Left lobe of liver (tissue), 2 donors: ENCODE data around the gene SALL2. TPM values are rescaled to one million over a fixed set of nuclear protein-coding genes. Genes with fewer than 3 reads are reported as not detected.
"Not testable (repeated sequence)": the region's sequence is repeated elsewhere in the genome, so short reads cannot be mapped to it uniquely, and the experiment has no call there.

Experiments used
- ATAC-seq: fragments of 200-7000 bp; cut with Tn5 transposase; one replicate; pipeline ENCODE4 v1.9.1; 2020; ENCODE audit warnings: mild to moderate bottlenecking, moderate library complexity
- DNase-seq: peaks from one replicate; pipeline ENCODE4 v3.0.0-alpha.2; 2020; ENCODE audit warnings: low spot score
- total RNA-seq: library from RNA; stranded (reverse); gene quantifications from one replicate; pipeline ENCODE4 v1.2.1, GENCODE V29; 2021
- donor health status: DM: no; HTN: no; CAD: no; lungs with moderate emphysema.
- donor health status: DM: no; HTN: yes; CAD: no.

The SALL2 gene
- total RNA-seq, result 0.68 TPM

DNA sequence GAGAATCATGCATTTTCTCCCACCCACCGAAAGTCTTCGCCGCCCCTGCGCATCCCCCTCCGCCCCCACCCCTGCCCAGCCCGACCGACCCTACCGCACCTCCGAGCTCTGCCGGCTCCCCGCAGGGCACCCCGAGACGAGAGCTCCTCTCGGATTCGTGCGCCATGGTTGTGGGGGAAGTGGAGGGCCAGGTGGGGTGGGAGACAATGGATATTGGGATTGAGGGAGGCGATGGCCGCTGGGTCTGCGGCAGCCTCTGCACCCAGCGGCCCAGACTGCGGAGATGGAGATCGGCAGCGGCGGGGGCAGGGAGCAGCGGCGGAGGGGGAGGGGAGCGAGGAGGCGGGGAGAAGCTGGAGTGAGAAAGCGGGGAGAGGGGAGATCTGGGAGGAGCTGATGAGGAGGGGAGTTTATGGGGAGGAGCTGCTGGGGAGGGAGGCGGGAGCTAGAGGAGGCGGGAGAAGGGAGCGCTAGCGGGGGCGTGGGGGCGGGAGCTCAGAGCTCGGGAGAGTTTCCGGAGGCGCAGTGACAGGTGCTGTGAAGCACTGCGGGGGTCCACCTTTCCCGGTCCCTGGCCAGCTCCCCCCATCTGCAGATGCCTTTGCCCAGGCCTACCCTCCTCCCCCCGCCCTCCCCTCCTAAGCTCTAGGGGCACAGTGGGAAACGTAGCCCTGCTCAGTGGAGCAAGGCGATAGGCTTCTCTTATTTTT, at the start of gene SALL2:
Gene SALL2 (minus strand): TSS at position 385 of the 710 bp plus-strand sequence. CDS start 219 bp downstream, at position 166.
- ATAC-seq, result peak; percentile 86
- peak; percentile 52 for DNase-seq

DNA sequence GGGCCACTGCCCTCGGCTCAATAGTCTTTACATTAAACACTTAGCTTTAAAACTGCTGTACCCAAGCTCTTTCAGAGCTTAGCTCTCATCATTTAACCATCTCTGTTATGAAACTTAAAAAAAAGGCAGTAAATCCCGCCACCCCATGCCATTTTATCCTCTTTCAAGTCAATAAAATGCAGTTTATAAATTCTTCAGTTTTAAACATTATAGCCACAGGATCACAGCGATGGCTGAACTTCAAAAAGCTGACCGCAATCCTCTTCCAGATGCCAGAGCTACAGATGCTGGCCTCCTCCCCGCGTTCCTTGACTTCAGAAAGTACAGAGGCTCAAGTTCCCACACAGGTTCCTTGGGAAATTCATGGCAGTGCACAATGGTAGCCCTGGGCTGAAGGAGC, 49.5 kb upstream of the SALL2 start:
- ATAC-seq (no peak), DNase-seq (no peak)

DNA sequence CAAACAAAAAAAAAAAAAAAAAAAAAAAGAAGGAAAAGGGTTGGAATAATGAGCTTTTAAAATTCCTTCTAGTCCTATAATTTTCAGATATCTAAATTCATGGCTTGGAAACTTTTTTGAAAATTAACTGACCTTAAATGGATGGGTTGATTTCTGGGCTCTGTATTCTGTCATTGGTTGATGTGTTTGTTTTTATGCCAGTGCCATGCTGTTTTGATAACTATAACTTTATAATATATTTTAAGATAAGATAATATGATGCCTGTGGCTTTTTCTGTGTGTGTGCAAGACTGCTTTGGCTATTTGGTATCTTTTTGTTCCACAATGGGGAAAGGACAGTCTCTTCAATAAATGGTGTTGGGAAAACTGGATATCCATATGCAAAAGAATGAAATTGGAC, 46.5 kb upstream of the SALL2 start:
- ATAC-seq, result no peak

DNA sequence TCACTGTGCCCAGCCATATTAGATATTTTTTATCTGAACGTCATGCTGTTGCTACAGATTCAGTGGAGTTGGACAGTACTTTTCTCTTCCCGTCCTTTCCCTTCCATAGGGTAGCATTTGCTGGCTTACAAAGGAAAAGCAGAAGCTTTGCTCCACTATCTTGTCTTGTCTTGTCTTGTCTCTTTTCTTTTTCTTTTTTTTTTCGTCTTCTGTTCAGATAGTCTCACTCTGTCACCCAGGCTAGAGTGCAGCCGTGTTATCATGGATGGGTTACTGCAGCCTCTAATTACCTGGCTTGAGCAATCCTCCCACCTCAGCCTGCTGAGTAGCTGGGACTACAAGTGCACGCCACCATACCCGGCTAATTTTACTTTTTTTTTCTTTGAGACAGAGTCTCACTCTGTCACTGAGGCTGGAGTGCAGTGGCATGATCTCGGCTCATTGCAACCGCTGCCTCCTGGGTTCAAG, 32.6 kb upstream of the SALL2 start:
- no peak for ATAC-seq
- no peak for DNase-seq

More for the DNA sequence above, 46.5 kb upstream of the SALL2 start:
- DNase-seq, result no peak

DNA sequence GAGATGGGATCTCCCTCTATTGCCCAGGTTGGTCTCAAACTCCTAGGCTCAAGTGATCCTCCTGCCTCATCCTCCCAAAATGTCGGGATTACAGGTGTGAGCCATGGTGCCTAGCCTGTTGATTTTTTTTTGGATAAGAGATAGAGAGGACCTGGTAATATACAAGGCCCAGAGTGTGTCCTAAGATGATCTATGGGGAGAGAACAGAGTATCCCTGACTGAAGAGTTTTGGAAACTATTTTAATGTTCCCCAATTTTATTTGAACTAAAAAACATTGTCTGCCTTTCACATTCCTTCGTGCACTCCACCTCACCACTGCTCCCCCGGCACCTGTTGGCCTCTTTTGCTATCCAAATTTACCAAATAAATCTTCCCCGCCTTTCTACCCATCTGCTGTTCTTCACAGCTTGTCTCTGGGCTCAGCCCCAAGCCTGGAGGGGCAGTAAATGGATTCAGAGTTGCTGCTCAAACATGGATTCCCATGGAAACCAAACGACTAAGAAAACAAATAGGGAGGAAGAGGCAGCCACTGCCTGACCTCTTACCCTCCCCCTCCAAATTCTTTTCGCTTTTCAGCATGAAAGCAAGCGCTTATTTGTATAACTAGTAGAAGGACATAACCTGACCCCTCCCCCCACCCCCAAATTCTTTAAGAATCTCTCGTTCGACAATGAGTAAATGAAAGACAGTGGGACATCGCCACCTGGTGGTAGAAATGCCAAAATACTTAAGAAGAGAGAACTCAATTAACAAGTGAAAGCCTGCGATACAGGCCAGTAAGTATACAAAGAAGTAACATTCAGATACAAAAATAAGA, 31.1 kb upstream of the SALL2 start:
- peak; percentile 97 for ATAC-seq
- DNase-seq, result peak; percentile 60

DNA sequence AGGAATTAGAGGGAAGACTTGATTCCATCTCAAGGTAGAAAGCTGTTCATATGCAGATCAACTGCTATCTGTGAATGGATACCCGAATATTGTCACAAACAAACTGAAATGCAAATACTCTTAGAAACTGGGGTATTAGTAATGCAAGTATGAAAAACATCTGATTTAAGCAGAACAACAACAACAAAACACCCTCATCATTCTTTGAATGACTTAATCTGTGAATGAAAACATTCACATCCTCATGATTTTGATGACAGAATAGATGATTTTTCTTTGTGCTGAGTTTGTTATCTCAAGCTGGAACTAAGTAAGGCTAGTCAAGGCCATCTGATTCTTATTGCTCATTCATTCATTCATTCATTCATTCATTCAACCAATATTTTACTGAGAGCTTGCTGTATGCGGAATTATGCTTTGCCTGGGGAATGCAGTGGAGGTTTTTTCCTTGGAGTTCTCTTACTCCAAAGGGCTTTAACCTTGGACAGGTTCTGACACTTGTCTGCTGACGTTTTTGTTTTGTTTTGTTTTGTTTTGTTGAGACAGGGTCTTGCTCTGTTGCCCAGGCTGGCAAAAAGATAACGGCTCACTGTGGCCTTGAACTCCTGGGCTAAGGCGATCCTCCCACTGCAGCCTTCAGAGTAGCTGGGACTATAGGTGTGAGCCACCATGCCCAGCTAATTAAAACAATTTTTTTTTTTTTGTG, 30.4 kb upstream of the SALL2 start:
- ATAC-seq, result no peak

DNA sequence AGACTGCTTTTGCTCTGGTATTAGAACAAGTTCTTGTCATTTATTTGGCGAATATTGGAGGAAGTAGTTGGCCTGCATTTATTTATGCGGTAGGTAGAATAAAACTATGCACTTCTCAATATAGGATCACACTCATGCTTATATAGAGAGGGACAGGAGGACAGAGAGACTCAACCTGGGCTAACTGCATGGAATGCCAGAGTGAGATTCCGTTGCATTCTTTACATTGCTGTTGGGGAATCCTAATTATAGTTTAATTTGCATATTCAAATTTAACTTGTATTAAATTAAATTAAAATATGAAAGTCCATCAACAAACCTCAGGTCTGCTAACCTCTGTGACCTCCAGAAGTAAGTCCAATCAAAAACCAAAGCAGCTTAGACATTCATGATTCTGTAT, 27.1 kb upstream of the SALL2 start:
- DNase-seq, result no peak
- no peak for ATAC-seq

More for the DNA sequence above, 30.4 kb upstream of the SALL2 start:
- DNase-seq, result no peak

DNA sequence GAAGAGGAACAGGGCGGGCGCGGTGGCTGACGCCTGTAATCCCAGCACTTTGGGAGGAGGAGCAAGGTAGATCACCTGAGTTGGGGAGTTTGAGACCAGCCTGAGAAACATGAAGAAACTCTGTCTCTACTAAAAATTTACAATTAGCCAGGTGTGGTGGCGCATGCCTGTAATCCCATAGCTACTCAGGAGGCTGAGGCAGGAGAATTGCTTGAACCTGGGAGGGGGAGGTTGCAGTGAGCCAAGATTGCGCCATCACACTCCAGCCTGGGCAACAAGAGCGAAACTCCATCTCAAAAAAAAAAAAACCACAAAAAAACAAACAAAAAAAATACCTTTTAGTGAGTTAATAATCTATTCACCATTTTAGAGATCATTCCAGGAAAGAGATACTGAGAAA, 18.4 kb upstream of the SALL2 start:
- DNase-seq, ATAC-seq: not testable (repeated sequence)

DNA sequence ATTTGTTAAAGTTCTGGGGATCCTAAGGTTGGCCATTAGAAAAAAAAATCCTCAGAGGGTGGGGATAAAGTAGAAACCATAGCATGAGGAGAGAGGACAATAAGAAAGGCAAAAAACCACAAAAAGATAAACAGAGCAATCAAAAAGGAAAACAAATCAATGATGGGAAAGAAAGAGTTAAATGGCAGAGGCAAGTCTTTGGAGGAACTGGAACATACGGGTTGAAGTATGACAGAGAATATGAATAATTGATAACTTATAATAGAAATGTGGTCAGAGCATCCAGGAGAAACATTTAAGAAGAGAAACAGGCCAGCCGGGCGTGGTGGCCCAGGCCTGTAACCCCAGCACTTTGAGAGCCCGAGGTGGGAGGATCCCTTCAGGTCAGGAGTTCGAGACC, 17.8 kb upstream of the SALL2 start:
- DNase-seq, result no peak
- no peak for ATAC-seq

DNA sequence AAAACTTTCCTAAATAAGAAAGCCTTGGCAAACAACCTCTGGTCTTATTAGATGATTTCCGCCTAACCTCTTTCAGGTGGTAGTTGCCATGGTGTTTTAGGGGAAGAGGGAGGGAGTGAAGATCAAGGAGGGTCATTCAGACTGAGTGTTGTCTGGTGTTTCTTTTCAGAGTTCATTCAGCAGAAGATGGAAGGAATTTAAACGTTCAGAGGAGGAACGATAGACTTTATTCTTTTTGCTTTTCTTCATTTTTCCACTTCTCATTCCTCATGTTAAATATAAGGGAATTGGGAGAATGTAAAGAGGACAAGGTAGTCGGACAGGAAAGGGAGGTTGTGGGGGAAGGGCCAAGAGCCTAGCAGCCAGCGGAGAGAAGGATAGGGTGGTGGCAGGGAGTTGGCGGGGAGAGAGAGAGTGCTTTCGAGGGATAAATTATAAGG, 17.4 kb upstream of the SALL2 start:
- DNase-seq, result no peak
- no peak for ATAC-seq

DNA sequence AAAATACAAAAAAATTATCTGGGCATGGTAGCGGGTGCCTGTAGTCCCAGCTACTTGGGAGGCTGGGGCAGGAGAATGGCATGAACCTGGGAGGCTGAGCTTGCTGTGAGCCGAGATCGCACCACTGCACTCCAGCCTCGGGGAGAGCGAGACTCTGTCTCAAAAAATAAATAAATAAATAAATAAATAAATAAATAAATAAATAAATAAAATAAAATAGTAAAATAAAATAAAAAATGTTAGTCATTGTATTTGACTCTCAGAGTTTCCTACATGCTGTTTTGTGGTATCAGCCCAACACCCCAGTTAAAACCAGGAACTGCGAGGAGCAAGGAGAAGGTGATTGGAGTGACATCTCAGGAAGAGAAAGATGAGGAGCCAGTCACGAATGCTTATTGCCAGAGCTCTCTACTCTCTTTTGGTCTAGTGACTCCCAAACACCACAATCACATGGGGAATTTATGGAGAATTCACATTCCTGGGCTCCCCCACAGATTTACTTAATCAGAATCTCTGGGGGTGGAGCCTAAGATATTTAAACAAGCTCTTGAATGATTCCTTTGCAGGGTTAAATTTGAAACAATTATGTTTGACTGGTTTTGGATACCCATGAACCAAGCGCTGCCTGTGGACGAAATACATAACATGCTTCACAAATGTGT, 15.4 kb upstream of the SALL2 start:
- ATAC-seq, result no peak
- no peak for DNase-seq

DNA sequence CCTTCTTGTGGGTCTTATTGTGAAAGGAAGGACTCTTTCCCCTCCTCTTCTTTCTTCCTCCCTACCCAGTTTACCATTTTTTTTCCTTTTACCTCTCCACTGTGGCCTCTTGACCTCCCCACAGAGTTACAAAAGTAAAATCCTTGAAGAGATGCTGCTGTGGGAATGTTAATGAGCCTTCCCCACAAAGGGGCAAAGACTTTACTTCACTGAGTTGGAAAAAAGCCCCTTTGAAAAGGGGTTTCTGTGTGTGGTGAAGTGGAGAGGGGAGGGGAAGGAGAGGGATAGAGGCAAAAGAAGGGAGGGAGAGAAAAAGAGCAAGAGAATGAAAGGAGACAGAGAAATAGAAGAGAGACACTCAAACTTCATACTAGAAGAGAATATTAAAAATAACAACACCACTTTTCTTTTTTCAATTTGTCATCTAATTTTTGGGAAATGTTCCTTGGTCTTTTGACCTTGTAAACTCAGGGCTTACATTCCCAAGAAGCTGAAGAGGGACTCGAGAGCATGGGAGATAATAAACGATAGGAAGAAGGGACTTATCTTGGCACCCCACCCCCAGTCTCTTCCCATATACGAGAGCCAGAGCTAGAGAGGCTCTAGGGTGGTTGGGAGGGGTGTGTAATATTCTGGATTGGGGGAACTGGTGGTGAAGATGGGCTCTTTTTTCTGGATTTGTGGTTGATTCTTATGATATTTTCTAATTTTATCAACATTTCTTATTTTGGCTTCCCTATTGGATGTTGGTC, 13.2 kb upstream of the SALL2 start:
- no peak for DNase-seq
- no peak for ATAC-seq

DNA sequence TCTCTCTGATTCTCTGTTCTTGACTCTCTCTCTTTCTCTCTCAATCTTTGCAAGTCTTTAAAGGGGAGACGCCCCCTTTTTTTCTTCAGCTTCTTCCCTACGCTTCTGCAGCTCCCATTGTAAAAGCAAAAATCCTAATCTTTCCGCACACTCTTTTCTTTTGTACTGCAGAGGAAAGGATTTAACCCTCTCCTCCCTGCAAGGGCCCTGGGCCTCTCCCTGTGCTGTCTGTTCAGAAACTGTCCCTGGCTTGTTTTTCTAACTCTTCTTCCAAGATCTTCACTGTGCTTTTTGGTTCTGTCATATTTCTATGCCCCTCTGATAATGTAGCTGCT, 10.9 kb upstream of the SALL2 start:
- no peak for ATAC-seq
- DNase-seq, result no peak

DNA sequence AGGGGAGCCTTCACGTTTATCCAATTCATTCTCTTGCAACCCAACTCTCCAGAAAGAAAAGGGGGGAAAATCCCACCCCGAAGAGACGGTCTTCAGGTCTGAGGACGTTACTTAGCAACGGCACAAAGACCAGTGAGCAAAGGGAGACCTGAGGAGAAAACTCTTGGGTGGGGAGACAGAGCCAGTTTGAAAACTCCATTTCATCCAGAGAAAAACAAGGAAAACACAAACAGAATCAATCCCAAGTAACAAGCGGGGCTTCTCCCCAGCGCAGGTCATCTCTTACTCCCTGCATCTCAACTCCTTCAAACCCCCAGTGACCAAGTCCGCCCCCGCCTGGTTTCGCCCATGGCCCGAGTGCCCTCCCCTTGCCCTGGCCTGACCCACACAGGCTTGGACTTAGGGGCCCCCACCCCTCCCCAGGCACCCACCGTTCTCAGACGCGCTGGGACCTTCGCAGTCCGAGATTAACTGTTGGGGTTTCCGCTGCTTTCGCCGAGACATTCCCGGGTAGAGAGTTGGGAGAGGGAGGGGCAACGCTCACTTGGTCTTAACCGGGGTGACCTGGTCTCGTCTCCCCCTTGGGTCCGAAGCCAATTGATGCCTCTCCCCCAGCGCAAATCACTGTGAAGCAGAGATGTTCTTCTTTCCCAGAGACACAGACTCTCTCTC, 10.4 kb upstream of the SALL2 start:
- no peak for DNase-seq
- ATAC-seq, result no peak

DNA sequence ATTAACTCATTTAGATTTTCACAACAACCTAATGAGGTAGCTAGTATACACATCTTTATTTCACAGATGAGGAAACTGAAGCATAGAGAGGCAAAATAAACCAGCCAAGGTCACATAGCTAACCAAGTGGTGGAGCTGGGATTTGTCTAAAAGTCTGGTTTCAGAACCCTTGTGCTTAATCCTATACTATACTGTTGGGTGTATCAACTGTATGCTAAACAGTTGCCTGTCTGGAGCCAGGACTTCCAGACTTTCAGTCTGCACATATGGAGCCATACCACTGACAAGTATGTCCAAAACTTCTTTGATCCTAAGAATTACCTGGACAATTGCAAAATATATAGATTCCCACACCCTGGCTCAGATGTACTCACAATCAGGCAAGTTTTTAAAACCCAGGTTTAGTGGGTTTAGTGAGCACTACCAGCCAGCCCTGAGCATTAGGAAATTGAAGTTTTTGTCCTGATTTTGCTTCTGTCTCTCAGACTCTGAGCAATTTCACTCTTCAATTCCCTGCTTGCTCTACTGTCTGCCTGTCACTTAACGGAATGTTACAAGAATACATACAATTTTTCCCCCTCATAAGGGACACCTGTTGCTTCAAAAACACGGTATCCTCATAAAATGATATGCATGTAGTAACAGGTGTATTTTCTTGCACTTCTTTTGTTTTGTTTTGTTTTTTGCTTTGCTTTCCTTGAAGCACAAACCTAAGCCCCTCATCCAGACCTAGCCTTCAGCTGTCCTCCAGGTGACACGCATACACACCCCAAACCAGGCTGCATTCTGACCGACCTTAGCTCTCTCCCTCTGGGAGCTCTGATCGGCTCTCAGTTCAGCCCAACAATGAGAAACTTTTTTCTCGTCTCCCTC, 9.6 kb upstream of the SALL2 start:
- DNase-seq (no peak), ATAC-seq (no peak)

DNA sequence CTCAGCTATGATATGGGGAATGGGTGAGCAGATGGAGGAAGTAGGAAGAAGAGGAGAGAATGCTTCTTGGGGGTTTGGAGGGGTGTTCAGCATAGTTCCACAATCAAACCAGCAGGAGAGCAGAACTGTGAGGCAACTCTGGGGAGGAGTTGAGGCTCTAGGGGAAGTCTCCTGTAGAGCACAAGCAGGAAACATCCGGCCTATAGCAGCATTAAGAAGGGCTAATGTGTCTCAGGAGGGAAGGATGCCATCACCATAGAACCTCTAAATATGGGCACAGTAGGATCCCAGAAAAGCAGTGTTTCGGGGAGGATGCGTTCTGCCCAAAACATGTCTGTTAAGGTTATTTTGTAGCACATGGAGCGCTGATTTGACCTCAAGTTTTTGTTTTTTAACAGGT, 8.4 kb upstream of the SALL2 start:
- DNase-seq (no peak), ATAC-seq (no peak)

DNA sequence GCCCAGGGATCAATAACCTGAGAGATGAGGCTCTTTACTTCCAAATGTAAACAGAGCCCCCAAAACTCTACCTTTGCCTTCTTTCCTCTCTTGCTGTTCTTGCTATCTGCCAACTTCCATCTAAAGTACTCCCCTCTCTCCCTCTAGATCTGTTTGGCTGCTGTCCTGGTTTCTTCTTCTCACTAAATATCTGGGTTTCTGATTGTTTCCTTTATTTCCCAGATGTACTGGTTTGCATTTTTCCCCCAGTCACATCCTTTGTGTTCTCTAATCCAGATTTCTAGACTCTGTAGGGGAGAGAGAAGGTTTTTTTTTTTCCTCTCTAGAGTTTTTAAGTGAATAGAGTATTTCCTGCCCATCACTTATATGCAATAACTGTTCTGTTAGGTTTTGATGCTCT, 7.1 kb upstream of the SALL2 start:
- DNase-seq (no peak), ATAC-seq (no peak)

DNA sequence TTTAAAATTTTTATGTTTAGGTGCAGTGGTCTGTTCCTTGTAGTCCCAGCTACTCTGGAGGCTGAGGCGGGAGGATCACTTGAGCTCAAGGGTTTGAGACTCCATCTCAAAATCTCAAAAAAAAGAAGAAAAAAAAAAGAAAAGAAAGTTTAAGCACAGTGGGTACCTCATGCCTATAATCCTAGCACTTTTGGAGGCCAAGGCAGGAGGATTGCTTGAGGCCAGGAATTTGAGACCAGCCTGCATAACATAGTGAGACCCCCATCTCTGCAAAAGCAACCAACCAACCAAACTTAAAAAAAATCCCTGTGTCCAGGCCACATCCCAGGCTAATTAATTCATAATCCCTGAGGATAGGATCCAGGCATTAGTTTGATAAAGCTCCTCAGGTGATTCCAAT, 3.4 kb upstream of the SALL2 start:
- DNase-seq, result no peak
- no peak for ATAC-seq
